KOPT-K1 (cell line): ENCODE results near the gene KCNG1.

Experiments used
- H3K27ac ChIP-seq: fragments of 200-600 bp; sonication (generic); 2 replicates; pipeline ENCODE4 v1.5.1; 2016; ENCODE audit warnings: antibody characterized with exemption, mild to moderate bottlenecking, low read depth, low read length; ENCODE audit not compliant: poor library complexity, severe bottlenecking
- H3K36me3 ChIP-seq: fragments of 200-600 bp; sonication (generic); 2 replicates; pipeline ENCODE4 v1.5.1; 2017; ENCODE audit warnings: antibody characterized with exemption, mild to moderate bottlenecking, low read length, moderate library complexity; ENCODE audit not compliant: insufficient read depth
- H3K9me3 ChIP-seq: fragments of 200-600 bp; sonication (generic); 2 replicates; pipeline ENCODE4 v1.5.1; 2017; ENCODE audit warnings: antibody characterized with exemption, low read length, mild to moderate bottlenecking; ENCODE audit not compliant: insufficient read depth, poor library complexity, severe bottlenecking

The KCNG1 gene

GRCh38 chr20:50959543-50960126 is 63.3 kb downstream of the KCNG1 start:
- peaks cover 23% of the 10 kb centered on the region for H3K36me3 ChIP-seq
- H3K9me3 ChIP-seq, result no peaks in the 10 kb centered on the region
- no peak overlapping the region for H3K27ac ChIP-seq

GRCh38 chr20:50958615-50959542 is 64.0 kb downstream of the KCNG1 start, which contains the start of gene MOCS3:
Gene MOCS3, plus strand, starts transcription at chr20:50958818. Its CDS starts 25 bp downstream, at chr20:50958843.
- Histone ChIP-seq H3K9me3 (no peaks in the 10 kb centered on the region), H3K36me3 (peaks cover 30% of the 10 kb centered on the region), H3K27ac (peak within 1 kb of the TSS; percentile 87)

GRCh38 chr20:50957798-50958614 is 64.9 kb downstream of the KCNG1 start, which contains the start of gene DPM1:
Gene DPM1, minus strand, starts transcription at chr20:50958532. Its CDS starts 9 bp downstream, at chr20:50958523.
- H3K36me3 ChIP-seq, result peaks cover 39% of the 10 kb centered on the region
- no peaks in the 10 kb centered on the region for H3K9me3 ChIP-seq
- peak within 1 kb of the TSS; percentile 87 for H3K27ac ChIP-seq

- H3K27ac ChIP-seq, result peak overlapping the region; percentile 87
- peaks cover 46% of the 10 kb centered on the region for H3K36me3 ChIP-seq
Measured at GRCh38 chr20:50957276-50957675, 65.6 kb downstream of the KCNG1 start.

GRCh38 chr20:50953821-50954220 is 69.1 kb downstream of the KCNG1 start:
- peaks cover 73% of the 10 kb centered on the region for H3K36me3 ChIP-seq
- H3K9me3 ChIP-seq, result no peaks in the 10 kb centered on the region
- H3K27ac ChIP-seq, result no peak overlapping the region

More at GRCh38 chr20:50957276-50957675, 65.6 kb downstream of the KCNG1 start:
- H3K9me3 ChIP-seq, result no peaks in the 10 kb centered on the region
